ENCODE results near the gene TRIM24. TPM values are rescaled to one million over a fixed set of nuclear protein-coding genes. Genes with fewer than 3 reads are reported as not detected.

TRIM24 gene
- total RNA-seq, 1 experiment from 2014 or later, result 28.4 TPM

DNA sequence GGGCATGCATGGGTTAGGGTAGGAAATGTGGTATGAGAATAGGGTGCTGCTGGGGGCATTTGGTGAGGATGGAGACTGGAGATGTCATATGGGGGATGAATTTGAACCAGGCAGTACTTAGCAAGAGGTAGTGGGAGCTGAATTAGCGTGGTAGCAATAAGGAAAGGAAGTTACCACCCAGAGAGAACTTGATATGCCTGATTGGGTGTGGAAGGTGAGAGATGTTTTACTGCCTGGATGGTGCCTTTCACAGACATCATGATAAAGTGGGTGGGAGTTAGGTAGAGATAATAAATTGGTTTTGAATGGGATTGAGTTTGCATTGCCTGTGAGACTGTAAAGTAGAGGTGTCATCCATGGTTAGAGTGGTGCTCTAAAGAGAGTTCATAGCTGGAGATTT, 46.7 kb downstream of the TRIM24 start:
- Histone ChIP-seq H3K4me3 (ENCODE audit: low read depth in 2 of 2, low read length in 2 of 2) (no peak overlapping the region), H3K36me3 (ENCODE audit: control insufficient read depth, insufficient read depth, low read length) (no peaks in the 10 kb centered on the region), H3K27me3 (ENCODE audit: control insufficient read depth, insufficient read depth, low read length) (no peaks in the 10 kb centered on the region), H3K9me3 (ENCODE audit: control insufficient read depth, insufficient read depth, low read depth, low read length) (no peaks in the 10 kb centered on the region), H3K27ac (ENCODE audit: low read length) (no peak overlapping the region), H3K4me1 (ENCODE audit: control insufficient read depth, insufficient read depth, low read length) (no peaks in the 10 kb centered on the region)
- TF ChIP-seq, protein P1, sequence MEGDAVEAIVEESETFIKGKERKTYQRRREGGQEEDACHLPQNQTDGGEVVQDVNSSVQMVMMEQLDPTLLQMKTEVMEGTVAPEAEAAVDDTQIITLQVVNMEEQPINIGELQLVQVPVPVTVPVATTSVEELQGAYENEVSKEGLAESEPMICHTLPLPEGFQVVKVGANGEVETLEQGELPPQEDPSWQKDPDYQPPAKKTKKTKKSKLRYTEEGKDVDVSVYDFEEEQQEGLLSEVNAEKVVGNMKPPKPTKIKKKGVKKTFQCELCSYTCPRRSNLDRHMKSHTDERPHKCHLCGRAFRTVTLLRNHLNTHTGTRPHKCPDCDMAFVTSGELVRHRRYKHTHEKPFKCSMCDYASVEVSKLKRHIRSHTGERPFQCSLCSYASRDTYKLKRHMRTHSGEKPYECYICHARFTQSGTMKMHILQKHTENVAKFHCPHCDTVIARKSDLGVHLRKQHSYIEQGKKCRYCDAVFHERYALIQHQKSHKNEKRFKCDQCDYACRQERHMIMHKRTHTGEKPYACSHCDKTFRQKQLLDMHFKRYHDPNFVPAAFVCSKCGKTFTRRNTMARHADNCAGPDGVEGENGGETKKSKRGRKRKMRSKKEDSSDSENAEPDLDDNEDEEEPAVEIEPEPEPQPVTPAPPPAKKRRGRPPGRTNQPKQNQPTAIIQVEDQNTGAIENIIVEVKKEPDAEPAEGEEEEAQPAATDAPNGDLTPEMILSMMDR (IDR thresholded peaks at IDR 0.05), result no peak
- TF ChIP-seq, protein P2, sequence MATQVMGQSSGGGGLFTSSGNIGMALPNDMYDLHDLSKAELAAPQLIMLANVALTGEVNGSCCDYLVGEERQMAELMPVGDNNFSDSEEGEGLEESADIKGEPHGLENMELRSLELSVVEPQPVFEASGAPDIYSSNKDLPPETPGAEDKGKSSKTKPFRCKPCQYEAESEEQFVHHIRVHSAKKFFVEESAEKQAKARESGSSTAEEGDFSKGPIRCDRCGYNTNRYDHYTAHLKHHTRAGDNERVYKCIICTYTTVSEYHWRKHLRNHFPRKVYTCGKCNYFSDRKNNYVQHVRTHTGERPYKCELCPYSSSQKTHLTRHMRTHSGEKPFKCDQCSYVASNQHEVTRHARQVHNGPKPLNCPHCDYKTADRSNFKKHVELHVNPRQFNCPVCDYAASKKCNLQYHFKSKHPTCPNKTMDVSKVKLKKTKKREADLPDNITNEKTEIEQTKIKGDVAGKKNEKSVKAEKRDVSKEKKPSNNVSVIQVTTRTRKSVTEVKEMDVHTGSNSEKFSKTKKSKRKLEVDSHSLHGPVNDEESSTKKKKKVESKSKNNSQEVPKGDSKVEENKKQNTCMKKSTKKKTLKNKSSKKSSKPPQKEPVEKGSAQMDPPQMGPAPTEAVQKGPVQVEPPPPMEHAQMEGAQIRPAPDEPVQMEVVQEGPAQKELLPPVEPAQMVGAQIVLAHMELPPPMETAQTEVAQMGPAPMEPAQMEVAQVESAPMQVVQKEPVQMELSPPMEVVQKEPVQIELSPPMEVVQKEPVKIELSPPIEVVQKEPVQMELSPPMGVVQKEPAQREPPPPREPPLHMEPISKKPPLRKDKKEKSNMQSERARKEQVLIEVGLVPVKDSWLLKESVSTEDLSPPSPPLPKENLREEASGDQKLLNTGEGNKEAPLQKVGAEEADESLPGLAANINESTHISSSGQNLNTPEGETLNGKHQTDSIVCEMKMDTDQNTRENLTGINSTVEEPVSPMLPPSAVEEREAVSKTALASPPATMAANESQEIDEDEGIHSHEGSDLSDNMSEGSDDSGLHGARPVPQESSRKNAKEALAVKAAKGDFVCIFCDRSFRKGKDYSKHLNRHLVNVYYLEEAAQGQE (IDR thresholded peaks at IDR 0.05; ENCODE audit: insufficient read depth in 1 of 2, low read depth in 2 of 2, low read length in 1 of 2), result no peak
- in situ Hi-C loops (cut with HindIII; ENCODE audit: low pct_unique_long_range_greater_than_20kb, low sequenced_read_pairs) (no loop called here), intact Hi-C loops (cut with micrococcal nuclease; ENCODE audit: unreplicated experiment) (no loop called here)
- no peak for DNase-seq (ENCODE audit: low read depth, low spot score)
- no TSS peak for BruUV-seq (replicated peaks)
- POLR2A ChIA-PET, result no interaction called here
- CTCF ChIA-PET, result no interaction called here
- no peak for ATAC-seq

DNA sequence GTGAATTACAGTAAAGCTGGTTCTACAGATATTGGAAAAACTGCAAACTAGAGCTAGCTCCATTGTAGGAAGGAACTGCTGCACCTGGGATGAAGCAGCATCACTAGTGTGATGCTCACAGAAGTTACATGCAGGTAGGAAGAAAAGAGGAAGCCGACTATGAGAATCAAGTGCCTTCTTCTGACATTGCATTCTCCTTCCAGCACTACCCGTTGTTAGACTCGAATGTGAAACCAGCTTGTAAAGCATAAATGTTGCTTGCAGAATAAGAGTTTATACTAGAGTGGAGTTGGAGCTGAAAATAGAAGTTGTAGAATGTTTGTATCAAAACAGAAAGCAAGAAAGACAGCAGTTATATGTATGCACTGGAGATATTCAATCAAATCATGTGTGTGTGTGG, 49.9 kb downstream of the TRIM24 start:
- H3K4me1 ChIP-seq (ENCODE audit: control insufficient read depth, insufficient read depth, low read length), result no peaks in the 10 kb centered on the region
- no peaks in the 10 kb centered on the region for H3K27me3 ChIP-seq (ENCODE audit: control insufficient read depth, insufficient read depth, low read length)
- in situ Hi-C loops (cut with HindIII; ENCODE audit: low pct_unique_long_range_greater_than_20kb, low sequenced_read_pairs) (no loop called here), intact Hi-C loops (cut with micrococcal nuclease; ENCODE audit: unreplicated experiment) (no loop called here)
- H3K27ac ChIP-seq (ENCODE audit: low read length), result no peak overlapping the region
- ATAC-seq (no peak), DNase-seq (ENCODE audit: low read depth, low spot score) (no peak)
- TF ChIP-seq POLR2AphosphoS5 (IDR thresholded peaks at IDR 0.05; ENCODE audit: low read depth, low read length), result no peak
- TF ChIP-seq, protein P2 (IDR thresholded peaks at IDR 0.05; ENCODE audit: insufficient read depth in 1 of 2, low read depth in 2 of 2, low read length in 1 of 2), result no peak
- no peak for TF ChIP-seq TCF7L2 (IDR thresholded peaks at IDR 0.05; ENCODE audit: low read depth, low read length)
- TF ChIP-seq, protein P1 (IDR thresholded peaks at IDR 0.05), result no peak
- TF ChIP-seq SIN3A (IDR thresholded peaks at IDR 0.05; ENCODE audit: borderline replicate concordance, insufficient read depth, low read depth, low read length), result no peak
- CTCF ChIA-PET, result no interaction called here
- no peak overlapping the region for H3K4me3 ChIP-seq (ENCODE audit: low read depth in 2 of 2, low read length in 2 of 2)
- POLR2A ChIA-PET, result no interaction called here
- H3K36me3 ChIP-seq (ENCODE audit: control insufficient read depth, insufficient read depth, low read length), result no peaks in the 10 kb centered on the region
- no peaks in the 10 kb centered on the region for H3K9me3 ChIP-seq (ENCODE audit: control insufficient read depth, insufficient read depth, low read depth, low read length)
- BruUV-seq (replicated peaks), result no TSS peak

All from Panc1 (cell line).